Activated CD8-positive, alpha-beta memory T cell treated with anti-CD3 and anti-CD28 coated beads, Interleukin-2, amount 50 U/mL, for 24 hours (primary cell): Measurements from ENCODE around the gene SHROOM3.
"Not testable (repeated sequence)": the region's sequence is repeated elsewhere in the genome, so short reads cannot be mapped to it uniquely, and the experiment has no call there.

ENCODE experiments used
- DNase-seq: peaks from one replicate; pipeline ENCODE4 v3.0.0-alpha.2; 2020; ENCODE audit errors: extremely low read depth

Gene SHROOM3

GRCh38 chr4:76434901-76435527, at the start of gene SHROOM3:
Gene SHROOM3 (plus strand): TSS chr4:76435229. CDS start chr4:76436053, 824 bp downstream.
- DNase-seq = no peak

- DNase-seq = no peak
Observed at GRCh38 chr4:76385974-76386373, 49.1 kb upstream of the SHROOM3 start.

- DNase-seq = no peak
Observed at GRCh38 chr4:76386566-76387305, 48.3 kb upstream of the SHROOM3 start.

GRCh38 chr4:76388160-76388908, 46.7 kb upstream of the SHROOM3 start:
- no peak for DNase-seq

DNA sequence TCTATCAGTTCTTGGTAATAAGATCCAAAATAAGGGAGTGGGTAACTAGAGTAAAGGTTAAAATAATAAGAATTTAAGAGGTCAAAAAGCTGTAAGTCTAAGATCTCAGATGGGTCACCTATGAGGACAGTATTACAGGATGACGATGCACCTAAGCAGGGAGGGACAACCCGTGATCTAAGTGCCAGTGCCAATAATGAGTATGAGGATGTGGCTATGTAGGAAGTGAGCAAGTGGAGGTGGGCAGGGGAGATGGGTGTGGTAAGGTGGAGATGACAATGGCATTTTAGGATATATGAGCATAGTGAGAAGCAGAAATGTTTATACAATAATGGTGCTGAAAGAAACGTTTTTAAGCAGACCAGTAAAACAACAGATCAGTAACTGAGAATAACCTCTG, 33.4 kb upstream of the SHROOM3 start:
- DNase-seq = no peak

DNA sequence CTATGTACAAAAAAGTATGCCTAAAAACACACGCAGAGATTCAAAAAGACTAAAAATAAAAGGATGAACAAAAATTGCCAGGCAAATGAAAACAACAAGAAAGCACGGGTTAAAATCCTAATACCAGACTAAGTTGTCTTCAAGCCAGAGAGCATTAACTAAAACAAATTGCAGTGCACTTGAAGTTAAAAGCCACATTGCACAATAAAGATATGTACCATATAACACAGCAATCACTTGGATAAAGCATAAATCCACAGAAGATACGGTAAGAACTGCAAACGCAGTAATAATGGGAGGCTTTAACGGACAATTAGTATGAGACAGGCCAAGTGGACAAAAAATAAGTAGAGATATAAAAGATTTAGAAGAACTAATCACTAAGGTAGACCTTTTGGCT, 28.9 kb upstream of the SHROOM3 start:
- no peak for DNase-seq

DNA sequence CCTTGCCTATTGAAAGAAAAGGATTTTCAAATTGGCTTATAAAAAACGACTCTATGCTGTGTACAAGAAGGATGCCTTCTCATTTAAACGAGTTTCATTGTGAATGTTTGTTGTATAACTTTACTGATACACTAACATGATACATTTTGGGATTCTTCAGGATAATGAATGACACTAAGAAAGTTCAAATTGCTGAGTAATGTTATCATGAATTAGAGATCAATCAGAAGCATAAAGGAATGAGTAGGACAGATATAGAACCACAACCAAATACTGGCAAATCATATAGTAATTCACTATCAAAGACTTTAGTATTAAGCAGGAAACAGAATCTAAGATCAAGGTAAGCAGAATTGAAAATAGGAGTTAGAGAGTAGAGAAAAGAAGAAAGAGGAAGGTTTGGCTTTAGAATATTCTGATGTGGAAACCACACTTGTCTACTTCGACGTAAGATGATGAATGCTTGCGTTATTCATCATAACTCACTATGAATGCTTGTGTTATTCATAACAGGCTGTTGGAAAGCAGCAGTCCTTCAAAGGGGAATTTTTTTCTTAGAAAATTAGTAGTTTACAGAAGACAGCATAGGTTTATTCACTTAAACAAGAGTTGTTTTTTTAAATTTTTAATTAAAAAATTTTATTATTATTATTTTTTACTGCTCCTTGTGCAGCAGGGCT, 27.4 kb upstream of the SHROOM3 start:
- DNase-seq = no peak

- DNase-seq = no peak
Observed at GRCh38 chr4:76410636-76411035, 24.4 kb upstream of the SHROOM3 start.

DNA sequence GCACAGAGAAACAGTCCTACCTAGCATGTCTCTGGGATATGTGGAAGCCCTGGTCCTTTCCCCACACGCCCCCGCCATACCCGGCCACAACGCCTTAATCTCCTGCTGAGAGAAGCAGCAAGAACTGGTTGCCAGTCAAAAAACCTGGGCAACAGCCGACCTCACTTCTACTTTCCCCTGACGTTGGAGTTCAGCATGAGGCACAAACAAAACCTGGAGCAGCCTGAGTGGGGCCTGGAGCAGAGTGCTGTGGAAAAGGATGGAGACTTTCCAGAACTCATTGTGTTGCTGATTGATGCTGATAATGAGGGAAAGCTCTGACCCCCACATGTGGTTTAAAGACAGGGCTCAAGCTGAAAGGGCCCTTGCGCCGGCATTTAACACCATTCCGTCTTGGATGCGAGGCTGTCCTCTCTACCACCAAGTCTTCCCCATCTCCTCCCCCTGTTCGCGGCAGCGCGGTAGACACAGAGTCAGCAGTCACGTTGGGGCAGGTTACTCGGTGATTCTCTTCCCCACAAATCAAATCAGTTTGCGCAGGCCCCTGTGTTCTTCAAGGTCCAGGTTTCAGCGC, 14.8 kb upstream of the SHROOM3 start:
- no peak for DNase-seq

DNA sequence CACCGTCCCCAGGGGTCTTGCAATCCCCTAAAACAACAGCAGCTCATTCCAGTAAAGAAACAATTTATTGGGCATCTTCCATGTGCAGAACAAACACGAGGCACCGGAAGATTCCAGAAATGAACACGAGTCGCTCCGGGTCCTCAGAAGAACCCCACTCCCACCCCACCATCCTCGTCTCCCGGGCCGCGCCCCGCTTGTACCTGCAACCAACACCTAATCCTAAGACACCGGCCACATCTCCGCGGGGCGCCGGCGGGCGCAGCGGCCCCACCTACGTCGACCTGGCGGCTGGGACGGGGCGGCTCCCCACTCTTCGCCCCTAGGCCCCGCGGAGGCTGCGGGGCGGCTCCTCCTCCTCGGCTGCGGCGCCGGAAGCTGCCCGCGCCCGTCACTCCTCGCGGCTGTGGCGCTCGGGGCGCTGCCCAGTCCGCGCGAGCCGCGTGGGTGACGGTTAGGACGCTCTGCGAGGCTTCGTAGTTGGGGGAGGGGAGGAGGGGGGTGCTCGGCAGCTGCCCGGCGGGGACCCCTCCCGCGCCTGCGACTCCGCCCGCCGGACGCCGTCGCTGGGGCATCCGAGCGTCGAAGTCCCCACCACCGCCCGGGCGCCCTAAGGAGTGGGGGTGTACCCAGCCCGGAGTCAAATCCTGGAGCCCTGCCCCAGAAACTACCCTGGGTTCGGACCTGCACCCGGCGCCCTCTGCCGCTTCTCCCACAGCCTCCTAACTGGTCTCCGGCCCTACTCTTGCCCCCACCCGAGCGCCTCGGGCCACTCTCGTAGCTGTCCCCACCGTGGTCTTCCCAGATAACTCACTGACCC, 14.1 kb upstream of the SHROOM3 start, which contains the start of gene CCDC158:
Gene CCDC158, minus strand, starts transcription at position 380 of the 820 bp plus-strand sequence. CDS start 17,934 bp downstream, outside the sequence.
- no peak for DNase-seq

- not testable (repeated sequence) for DNase-seq
Observed at GRCh38 chr4:76423159-76423558, 11.9 kb upstream of the SHROOM3 start.

DNA sequence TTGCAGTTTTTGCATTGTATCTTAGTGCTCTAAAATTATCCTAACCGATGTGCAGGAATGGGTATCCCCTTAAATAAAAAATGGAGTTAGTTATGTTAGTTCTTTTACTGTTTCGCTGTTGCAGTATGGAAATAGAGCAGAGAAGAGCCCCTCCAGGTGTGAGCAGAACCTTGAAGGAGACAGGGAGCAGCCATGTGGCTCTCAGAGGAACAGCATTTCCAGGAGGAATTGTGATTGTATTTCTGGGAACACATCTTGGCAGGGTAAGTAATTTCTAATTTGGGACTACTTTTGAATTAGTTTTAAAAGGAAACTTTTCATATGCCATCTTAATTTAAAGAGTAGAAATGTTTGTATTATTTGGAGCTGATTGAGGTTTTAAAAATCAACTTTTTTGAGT, 8.8 kb upstream of the SHROOM3 start:
- DNase-seq = no peak

GRCh38 chr4:76429636-76430035, 5.4 kb upstream of the SHROOM3 start:
- DNase-seq = no peak

DNA sequence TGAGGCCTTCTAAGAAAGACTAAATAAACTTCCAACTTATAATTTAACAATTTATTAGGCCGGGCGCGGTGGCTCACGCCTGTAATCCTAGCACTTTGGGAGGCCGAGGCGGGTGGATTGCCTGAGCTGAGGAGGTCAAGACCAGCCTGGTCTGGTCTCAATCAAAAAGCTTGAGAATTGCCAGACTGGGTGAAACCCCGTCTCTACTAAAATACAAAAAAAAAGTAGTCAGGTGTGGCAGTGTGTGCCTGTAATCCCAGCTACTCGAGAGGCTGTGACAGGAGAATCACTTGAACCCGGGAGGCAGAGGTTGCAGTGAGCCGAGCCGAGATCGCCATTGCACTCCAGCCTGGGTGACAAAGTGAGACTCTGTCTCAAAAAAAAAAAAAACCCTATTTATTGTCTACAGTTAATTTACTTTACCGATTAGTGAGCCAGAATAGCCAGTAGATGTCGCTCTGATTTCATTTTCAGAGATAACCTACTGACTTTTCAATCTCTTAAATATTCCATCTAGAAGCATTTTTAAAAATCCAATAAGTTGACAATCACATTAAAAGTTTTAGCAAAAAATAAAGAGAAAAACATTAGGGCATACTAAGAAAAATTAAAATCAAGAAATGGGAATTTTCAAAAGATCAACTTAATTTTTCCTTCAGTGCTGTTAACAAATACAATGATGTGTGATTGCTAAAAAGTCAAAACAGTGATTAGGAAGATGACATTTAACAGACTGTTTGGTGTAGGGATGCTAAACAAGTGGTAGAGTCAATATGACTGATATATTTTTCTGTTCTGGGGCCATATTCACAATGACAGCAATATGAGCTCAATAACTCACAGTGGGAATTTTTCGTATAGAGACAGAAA, 4.3 kb upstream of the SHROOM3 start:
- DNase-seq = no peak

DNA sequence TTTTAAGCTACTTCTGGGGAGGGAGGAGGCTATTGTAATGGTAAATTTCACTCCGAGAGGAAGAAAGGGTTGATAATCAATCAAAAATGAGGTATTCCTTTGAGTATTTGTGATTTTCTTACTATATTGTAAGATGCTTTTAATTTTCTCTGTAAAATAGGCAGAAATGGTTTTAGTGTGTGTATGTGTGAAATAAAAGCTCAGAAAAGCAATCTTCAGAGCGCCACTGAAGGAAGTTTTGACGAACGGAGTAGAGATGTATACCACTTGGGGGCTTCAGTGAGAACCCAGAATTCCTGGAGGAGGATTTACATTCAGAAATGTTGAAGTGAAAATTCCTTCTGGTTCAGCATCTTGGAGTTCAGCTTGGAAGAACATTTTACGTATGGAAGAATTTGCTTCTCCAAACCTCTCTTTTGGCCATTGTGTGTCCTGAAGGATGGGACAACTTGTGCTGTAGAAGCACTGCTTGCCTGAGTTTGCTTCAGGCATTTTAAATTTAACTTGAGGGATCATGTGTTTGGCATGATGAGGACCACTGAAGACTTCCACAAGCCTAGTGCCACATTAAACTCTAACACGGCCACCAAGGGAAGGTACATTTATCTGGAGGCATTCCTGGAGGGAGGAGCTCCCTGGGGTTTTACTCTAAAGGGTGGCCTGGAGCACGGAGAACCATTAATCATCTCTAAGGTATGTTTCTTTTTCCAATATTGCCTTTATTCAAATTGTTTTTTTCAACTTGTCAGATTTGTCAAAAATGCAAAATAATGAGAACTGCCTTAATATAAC, 695 bp downstream of the SHROOM3 start:
- no peak for DNase-seq

- DNase-seq = no peak
Observed at GRCh38 chr4:76439491-76439890, 4.5 kb downstream of the SHROOM3 start.

- DNase-seq = no peak
Observed at GRCh38 chr4:76441881-76442280, 6.9 kb downstream of the SHROOM3 start.

GRCh38 chr4:76442807-76443206, 7.8 kb downstream of the SHROOM3 start:
- DNase-seq = no peak

- DNase-seq = no peak
Observed at GRCh38 chr4:76443376-76443775, 8.3 kb downstream of the SHROOM3 start.
